Left lung (tissue), 10 donors: Measurements from ENCODE around the gene ADGRG7. TPM values are rescaled to one million over a fixed set of nuclear protein-coding genes. Genes with fewer than 3 reads are reported as not detected.

Experiments used
- ATAC-seq: fragments of 200-7000 bp; cut with Tn5 transposase; one replicate; pipeline ENCODE4 v1.9.1; 2020; ENCODE audit warnings: moderate library complexity
- DNase-seq, 4 donors: peaks; one replicate each; pipeline ENCODE4 v3.0.0-alpha.2; 2013 to 2020
- H3K27ac ChIP-seq, 2 donors: fragments of 200-600 bp; sonication (generic) in 1 of 2; one replicate each; pipeline versions ENCODE4 v1.5.0 to v1.8.0; 2020 to 2021
- H3K27me3 ChIP-seq, 2 donors: fragments of 200-600 bp; sonication (generic) in 1 of 2; one replicate each; pipeline versions ENCODE4 v1.5.0 to v1.8.0; 2020 to 2021
- H3K36me3 ChIP-seq, 2 donors: fragments of 200-600 bp; sonication (generic) in 1 of 2; one replicate each; pipeline versions ENCODE4 v1.5.0 to v1.8.0; 2020 to 2021
- H3K4me1 ChIP-seq, 2 donors: fragments of 200-600 bp; one replicate each; pipeline ENCODE4 v1.8.0; 2021
- H3K4me3 ChIP-seq, 2 donors: fragments of 200-600 bp; sonication (generic) in 1 of 2; one replicate each; pipeline versions ENCODE4 v1.5.0 to v1.8.0; 2020 to 2021; ENCODE audit warnings: mild to moderate bottlenecking in 1 of 2
- H3K9me3 ChIP-seq, 2 donors: fragments of 200-600 bp; sonication (generic) in 1 of 2; one replicate each; pipeline versions ENCODE4 v1.5.0 to v1.8.0; 2020 to 2021
- CTCF ChIP-seq, 2 donors: fragments of 200-600 bp; sonication (generic) in 1 of 2; IDR thresholded peaks; one replicate each; pipeline versions ENCODE4 v1.5.0 to v1.8.0; 2021; ENCODE audit warnings: antibody characterized with exemption in 2 of 2
- intact Hi-C, 2 donors: fragments of 100-400 bp; cut with DNase I; formaldehyde crosslinking; loops; one replicate each; pipeline versions ENCODE4 v1.11.2 to v1.14.2; 2022
- polyA plus RNA-seq, 6 donors: library from polyadenylated mRNA; unstranded; fragments of 120-200 nt; gene quantifications; one replicate each; pipeline ENCODE4 v1.2.1, GENCODE V29; 2013; ENCODE audit not compliant: insufficient read length in 6 of 6
- total RNA-seq, 2 donors: library from RNA; stranded (reverse); fragmentation: NEBNext Ultra II Directional; extraction: Animal tissue kit (Norgen Biotek cat#: 25700); gene quantifications; one replicate each; pipeline ENCODE4 v1.2.1, GENCODE V29; 2021
- donor health status: DM: no; HTN: yes; CAD: no.
- donor health status: DM: no; HTN: no; CAD: no.

Gene ADGRG7
- total and polyA plus RNA-seq, 8 donors, result not detected

- no peaks in the 10 kb centered on the region for H3K9me3 ChIP-seq
- no peak for TF ChIP-seq CTCF (IDR thresholded peaks at IDR 0.05)
- peaks cover 0 to 9% of the 10 kb centered on the region in 2 donors for H3K27me3 ChIP-seq
- ATAC-seq, result no peak
- H3K36me3 ChIP-seq, result no peaks in the 10 kb centered on the region
- no peak overlapping the region for H3K27ac ChIP-seq
- H3K4me1 ChIP-seq, result no peaks in the 10 kb centered on the region
- intact Hi-C loops, result no loop called here
- no peak overlapping the region for H3K4me3 ChIP-seq
- no peak for DNase-seq
Measured at GRCh38 chr3:100702980-100703345, 93.6 kb downstream of the ADGRG7 start.

DNA sequence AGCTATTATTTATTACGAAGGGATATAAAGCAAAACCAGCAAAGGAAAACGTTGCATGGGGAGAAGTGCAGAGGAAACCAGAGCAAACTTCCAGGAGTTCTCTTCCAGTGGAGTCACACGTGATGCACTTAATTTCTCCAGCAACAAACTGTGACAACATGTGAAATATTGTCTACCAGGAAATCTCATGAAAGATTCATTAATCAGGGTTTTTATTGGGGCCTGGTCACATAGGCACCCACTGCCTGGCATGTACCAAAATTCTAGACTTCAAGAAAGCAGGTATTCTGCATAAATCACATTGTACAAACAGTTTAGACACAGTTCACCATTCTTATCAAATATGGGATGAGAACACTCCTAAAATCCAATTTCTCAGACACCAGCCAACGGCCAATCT, 94.5 kb downstream of the ADGRG7 start:
- intact Hi-C loops, result no loop called here
- no peak for ATAC-seq

GRCh38 chr3:100706365-100706764, 97.0 kb downstream of the ADGRG7 start:
- intact Hi-C loops, result no loop called here
- DNase-seq (no peak), ATAC-seq (no peak)
- Histone ChIP-seq H3K27ac (no peak overlapping the region), H3K9me3 (no peaks in the 10 kb centered on the region), H3K4me3 (no peak overlapping the region), H3K27me3 (peaks cover 0 to 9% of the 10 kb centered on the region in 2 donors), H3K4me1 (peaks cover 9 to 16% of the 10 kb centered on the region in 2 donors), H3K36me3 (peaks cover 0 to 5% of the 10 kb centered on the region in 2 donors)
- no peak for TF ChIP-seq CTCF (IDR thresholded peaks at IDR 0.05)

More for the DNA sequence above, 94.5 kb downstream of the ADGRG7 start:
- Histone ChIP-seq H3K4me3 (no peak overlapping the region), H3K27ac (no peak overlapping the region), H3K9me3 (no peaks in the 10 kb centered on the region), H3K4me1 (peaks cover 0 to 5% of the 10 kb centered on the region in 2 donors), H3K36me3 (no peaks in the 10 kb centered on the region), H3K27me3 (peaks cover 0 to 9% of the 10 kb centered on the region in 2 donors)
- no peak for DNase-seq
- TF ChIP-seq CTCF (IDR thresholded peaks at IDR 0.05), result no peak

GRCh38 chr3:100708644-100708988, 99.2 kb downstream of the ADGRG7 start:
- H3K4me3 ChIP-seq, result peak overlapping the region; percentile 22 to 80
- intact Hi-C loops, result no loop called here
- H3K36me3 ChIP-seq, result peaks cover 0 to 12% of the 10 kb centered on the region in 2 donors
- peaks cover 22 to 33% of the 10 kb centered on the region in 2 donors for H3K4me1 ChIP-seq
- H3K27me3 ChIP-seq, result peaks cover 0 to 9% of the 10 kb centered on the region in 2 donors
- H3K27ac ChIP-seq, result peak overlapping the region; percentile 97 to 99
- no peak for ATAC-seq
- no peak for TF ChIP-seq CTCF (IDR thresholded peaks at IDR 0.05)
- no peak for DNase-seq
- H3K9me3 ChIP-seq, result no peaks in the 10 kb centered on the region

GRCh38 chr3:100708989-100709841, 99.8 kb downstream of the ADGRG7 start, which contains the start of gene TFG:
Gene TFG (plus strand): TSS chr3:100709494. CDS start chr3:100713686, 4,192 bp downstream.
- Histone ChIP-seq H3K36me3 (peaks cover 0 to 18% of the 10 kb centered on the region in 2 donors), H3K4me1 (peaks cover 22 to 39% of the 10 kb centered on the region in 2 donors), H3K9me3 (no peaks in the 10 kb centered on the region), H3K27me3 (peaks cover 0 to 9% of the 10 kb centered on the region in 2 donors), H3K4me3 (peak within 1 kb of the TSS; percentile 50 to 80), H3K27ac (peak within 1 kb of the TSS; percentile 97 to 99)
- TF ChIP-seq CTCF (IDR thresholded peaks at IDR 0.05), result no peak
- DNase-seq (peak; percentile 98 to 100 (median 99)), ATAC-seq (peak; percentile 95)
- intact Hi-C loops, result no loop called here
